HuH-7 (cell line): ENCODE results near the gene USP24.

Experiments
- DNase-seq: peaks from one replicate; pipeline ENCODE4 v3.0.0; 2011; ENCODE audit warnings: low spot score

Gene USP24

GRCh38 chr1:55069280-55069679, 145.9 kb downstream of the USP24 start:
- no peak for DNase-seq

- no peak for DNase-seq
Measured at GRCh38 chr1:55068638-55069037, 146.5 kb downstream of the USP24 start.

GRCh38 chr1:55067914-55068313, 147.2 kb downstream of the USP24 start:
- no peak for DNase-seq

GRCh38 chr1:55067022-55067778, 148.0 kb downstream of the USP24 start:
- no peak for DNase-seq

GRCh38 chr1:55065648-55066047, 149.5 kb downstream of the USP24 start:
- DNase-seq: peak; percentile 3

GRCh38 chr1:55064861-55065263, 150.3 kb downstream of the USP24 start:
- DNase-seq: peak; percentile 1

GRCh38 chr1:55064071-55064581, 151.0 kb downstream of the USP24 start:
- DNase-seq: peak; percentile 3

GRCh38 chr1:55063577-55063942, 151.6 kb downstream of the USP24 start:
- peak; percentile 2 for DNase-seq

GRCh38 chr1:55062801-55063576, 152.2 kb downstream of the USP24 start:
- peak; percentile 2 for DNase-seq

GRCh38 chr1:55061706-55062321, 153.3 kb downstream of the USP24 start:
- DNase-seq: no peak

- DNase-seq: peak; percentile 1
Measured at GRCh38 chr1:55061000-55061705, 154.0 kb downstream of the USP24 start.

GRCh38 chr1:55060133-55060999, 154.8 kb downstream of the USP24 start:
- no peak for DNase-seq

- DNase-seq: no peak
Measured at GRCh38 chr1:55059302-55060132, 155.6 kb downstream of the USP24 start.

GRCh38 chr1:55057956-55058298, 157.2 kb downstream of the USP24 start:
- DNase-seq: no peak

- no peak for DNase-seq
Measured at GRCh38 chr1:55057270-55057955, 157.8 kb downstream of the USP24 start.

- DNase-seq: no peak
Measured at GRCh38 chr1:55056632-55056992, 158.6 kb downstream of the USP24 start.

GRCh38 chr1:55055951-55056631, 159.1 kb downstream of the USP24 start:
- DNase-seq: no peak

- DNase-seq: no peak
Measured at GRCh38 chr1:55055084-55055882, 159.9 kb downstream of the USP24 start.
